ENCODE results near the gene SLC35F6. TPM values are rescaled to one million over a fixed set of nuclear protein-coding genes. Genes with fewer than 3 reads are reported as not detected.

SLC35F6 gene
- total and polyA plus RNA-seq, 4 donors, result 14.8 to 49.9 (median 21.4) TPM

- DNase-seq, result no peak
- no peak for ATAC-seq (ENCODE audit: insufficient read depth, low FRiP score)
- peaks cover 0 to 5% (median 0%) of the 10 kb centered on the region in 3 donors for H3K27me3 ChIP-seq (ENCODE audit: control insufficient read depth in 3 of 3, insufficient read depth in 3 of 3, low read length in 2 of 3)
Measured at GRCh38 chr2:26727641-26728561, 36.2 kb upstream of the SLC35F6 start.

DNA sequence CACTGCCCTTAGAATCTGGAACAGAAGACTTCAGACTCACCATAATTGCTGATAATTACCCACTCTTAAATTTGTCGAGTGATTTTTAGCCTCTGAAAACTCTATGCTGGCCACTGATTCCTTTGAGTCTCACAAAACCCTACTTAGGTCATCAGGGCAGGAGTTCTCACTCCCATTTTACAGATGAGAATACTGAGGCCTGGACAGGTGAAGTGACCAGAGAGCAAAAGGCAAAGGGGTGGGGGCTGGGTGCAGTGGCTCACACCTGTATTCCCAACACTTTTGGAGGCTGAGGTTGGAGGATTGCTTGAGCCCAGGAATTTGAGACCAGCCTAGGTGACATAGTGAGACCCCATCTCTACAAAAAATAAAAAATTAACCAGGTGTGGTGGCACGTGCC, 34.8 kb upstream of the SLC35F6 start:
- ATAC-seq (ENCODE audit: insufficient read depth, low FRiP score) (no peak), DNase-seq (no peak)
- WGBS, 2 donors, result 93 to 95% methylated on average over 2 of the region's 2 CpGs
- H3K9me3 ChIP-seq (ENCODE audit: control insufficient read depth in 4 of 4, insufficient read depth in 3 of 4, low read length in 3 of 4), result peaks cover 0 to 2% (median 0%) of the 10 kb centered on the region in 4 donors
- H3K4me3 ChIP-seq, result no peak overlapping the region
- TF ChIP-seq CTCF (IDR thresholded peaks at IDR 0.05; ENCODE audit: control extremely low read depth, extremely low read depth), result no peak
- peaks cover 0 to 5% (median 0%) of the 10 kb centered on the region in 4 donors for H3K36me3 ChIP-seq (ENCODE audit: control insufficient read depth in 4 of 4, insufficient read depth in 4 of 4, low read length in 4 of 4)
- peaks cover 0 to 5% (median 0%) of the 10 kb centered on the region in 3 donors for H3K27me3 ChIP-seq (ENCODE audit: control insufficient read depth in 3 of 3, insufficient read depth in 3 of 3, low read length in 2 of 3)
- H3K9ac ChIP-seq (ENCODE audit: insufficient read depth in 1 of 2, low read length in 2 of 2), result no peak overlapping the region
- H3K4me1 ChIP-seq (ENCODE audit: control insufficient read depth in 5 of 5, insufficient read depth in 5 of 5, low read length in 5 of 5), result peaks cover 0 to 40% (median 15%) of the 10 kb centered on the region in 5 donors
- no peak overlapping the region for H3K27ac ChIP-seq (ENCODE audit: low read depth in 1 of 2, low read length in 1 of 2)

More at GRCh38 chr2:26727641-26728561, 36.2 kb upstream of the SLC35F6 start:
- H3K27ac ChIP-seq (ENCODE audit: low read depth in 1 of 2, low read length in 1 of 2), result no peak overlapping the region
- H3K36me3 ChIP-seq (ENCODE audit: control insufficient read depth in 4 of 4, insufficient read depth in 4 of 4, low read length in 4 of 4), result peaks cover 0 to 5% (median 0%) of the 10 kb centered on the region in 4 donors
- TF ChIP-seq CTCF (IDR thresholded peaks at IDR 0.05; ENCODE audit: control extremely low read depth, extremely low read depth), result no peak
- no peak overlapping the region for H3K4me3 ChIP-seq
- H3K4me1 ChIP-seq (ENCODE audit: control insufficient read depth in 5 of 5, insufficient read depth in 5 of 5, low read length in 5 of 5), result peaks cover 0 to 42% (median 16%) of the 10 kb centered on the region in 5 donors
- no peak overlapping the region for H3K9ac ChIP-seq (ENCODE audit: insufficient read depth in 1 of 2, low read length in 2 of 2)
- 60 to 66% methylated on average over 100 to 101 of the region's 101 CpGs for WGBS, 2 donors
- H3K9me3 ChIP-seq (ENCODE audit: control insufficient read depth in 4 of 4, insufficient read depth in 3 of 4, low read length in 3 of 4), result peaks cover 0 to 2% (median 0%) of the 10 kb centered on the region in 4 donors

GRCh38 chr2:26730549-26731344, 33.3 kb upstream of the SLC35F6 start:
- no peak for TF ChIP-seq CTCF (IDR thresholded peaks at IDR 0.05; ENCODE audit: control extremely low read depth, extremely low read depth)
- peaks cover 0 to 2% (median 0%) of the 10 kb centered on the region in 4 donors for H3K9me3 ChIP-seq (ENCODE audit: control insufficient read depth in 4 of 4, insufficient read depth in 3 of 4, low read length in 3 of 4)
- peaks cover 0 to 31% (median 6%) of the 10 kb centered on the region in 5 donors for H3K4me1 ChIP-seq (ENCODE audit: control insufficient read depth in 5 of 5, insufficient read depth in 5 of 5, low read length in 5 of 5)
- ATAC-seq (ENCODE audit: insufficient read depth, low FRiP score) (no peak), DNase-seq (no peak)
- H3K27ac ChIP-seq (ENCODE audit: low read depth in 1 of 2, low read length in 1 of 2), result no peak overlapping the region
- WGBS, 2 donors, result 63 to 66% methylated on average over 19 of the region's 19 CpGs
- H3K4me3 ChIP-seq, result no peak overlapping the region
- peaks cover 0 to 5% (median 0%) of the 10 kb centered on the region in 3 donors for H3K27me3 ChIP-seq (ENCODE audit: control insufficient read depth in 3 of 3, insufficient read depth in 3 of 3, low read length in 2 of 3)
- H3K9ac ChIP-seq (ENCODE audit: insufficient read depth in 1 of 2, low read length in 2 of 2), result no peak overlapping the region
- peaks cover 0 to 5% (median 0%) of the 10 kb centered on the region in 4 donors for H3K36me3 ChIP-seq (ENCODE audit: control insufficient read depth in 4 of 4, insufficient read depth in 4 of 4, low read length in 4 of 4)

Data from lung (tissue), 12 donors.